Measurements from ENCODE around the gene SOX13.

- TF ChIP-seq YY1 (IDR thresholded peaks at IDR 0.05; ENCODE audit: insufficient read depth, insufficient read length) (no peak), SUZ12 (IDR thresholded peaks at IDR 0.05; ENCODE audit: extremely low read depth, insufficient read depth, insufficient read length) (no peak), ZNF274 (IDR thresholded peaks at IDR 0.05; ENCODE audit: low read depth, low read length) (no peak)
Observed at GRCh38 chr1:204116539-204116938, 43.6 kb downstream of the SOX13 start.
